H9 (cell line): ENCODE data around the gene SLC39A1. TPM values are rescaled to one million over a fixed set of nuclear protein-coding genes. Genes with fewer than 3 reads are reported as not detected.
A peak's percentile ranks its signal among the peaks of the same experiment; 100 is the strongest.

Experiments used
- DNase-seq: peaks from one replicate; pipeline ENCODE4 v3.0.0-alpha.2; 2017
- H2AFZ ChIP-seq: one replicate; pipeline ENCODE4 v1.6.1; 2013; ENCODE audit warnings: mild to moderate bottlenecking, low read length, control low read depth, moderate library complexity
- H2AK5ac ChIP-seq: 2 replicates; pipeline ENCODE4 v1.6.1; 2013; ENCODE audit warnings: low read length, control low read depth, mixed read lengths; ENCODE audit not compliant: insufficient read length
- H2BK120ac ChIP-seq: one replicate; pipeline ENCODE4 v1.6.1; 2013; ENCODE audit warnings: low read depth, mild to moderate bottlenecking, low read length, control low read depth, inconsistent platforms; ENCODE audit not compliant: poor library complexity, severe bottlenecking
- H2BK12ac ChIP-seq: 2 replicates; pipeline ENCODE4 v1.6.1; 2013; ENCODE audit warnings: low read length, control low read depth, mixed read lengths, low read depth; ENCODE audit not compliant: insufficient read length
- H2BK15ac ChIP-seq: 2 replicates; pipeline ENCODE4 v1.6.1; 2013; ENCODE audit warnings: low read depth, low read length, control low read depth
- H2BK20ac ChIP-seq: one replicate; pipeline ENCODE4 v1.6.1; 2013; ENCODE audit warnings: low read depth, mild to moderate bottlenecking, low read length, control low read depth, inconsistent platforms; ENCODE audit not compliant: poor library complexity, severe bottlenecking
- H2BK5ac ChIP-seq: 2 replicates; pipeline ENCODE4 v1.6.1; 2013; ENCODE audit warnings: low read length, control low read depth, mixed read lengths; ENCODE audit not compliant: insufficient read length
- H3K14ac ChIP-seq: 2 replicates; pipeline ENCODE4 v1.6.1; 2013; ENCODE audit warnings: low read length, control low read depth; ENCODE audit not compliant: insufficient read depth
- H3K18ac ChIP-seq: 2 replicates; pipeline ENCODE4 v1.6.1; 2013; ENCODE audit warnings: low read depth, mild to moderate bottlenecking, mixed read lengths, low read length, control low read depth; ENCODE audit not compliant: insufficient read length
- H3K23ac ChIP-seq: 2 replicates; pipeline ENCODE4 v1.6.1; 2013; ENCODE audit warnings: low read length, control low read depth, mixed read lengths, low read depth; ENCODE audit not compliant: insufficient read length
- H3K23me2 ChIP-seq: 2 replicates; pipeline ENCODE4 v1.6.1; 2013; ENCODE audit warnings: low read depth, mild to moderate bottlenecking, mixed read lengths, low read length, control low read depth; ENCODE audit not compliant: insufficient read length, poor library complexity, severe bottlenecking
- H3K27ac ChIP-seq: 2 replicates; pipeline ENCODE4 v1.5.1; 2013; ENCODE audit warnings: low read length, control low read depth, mixed read lengths, low read depth; ENCODE audit not compliant: insufficient read length
- H3K27me3 ChIP-seq: 2 replicates; pipeline ENCODE4 v1.6.1; 2013; ENCODE audit warnings: low read length, control low read depth, inconsistent platforms; ENCODE audit not compliant: insufficient read depth
- H3K4ac ChIP-seq: 2 replicates; pipeline ENCODE4 v1.6.1; 2013; ENCODE audit warnings: low read depth, mild to moderate bottlenecking, control low read depth, inconsistent platforms, low read length, moderate library complexity
- H3K4me1 ChIP-seq: 2 replicates; pipeline ENCODE4 v1.6.1; 2013; ENCODE audit warnings: low read length, control low read depth, inconsistent platforms; ENCODE audit not compliant: insufficient read depth
- H3K4me2 ChIP-seq: 2 replicates; pipeline ENCODE4 v1.6.1; 2013; ENCODE audit warnings: low read length, control low read depth, mixed read lengths; ENCODE audit not compliant: insufficient read length, insufficient read depth
- H3K56ac ChIP-seq: 2 replicates; pipeline ENCODE4 v1.6.1; 2013; ENCODE audit warnings: low read depth, mild to moderate bottlenecking, mixed read lengths, low read length, control low read depth; ENCODE audit not compliant: insufficient read length
- H3K79me1 ChIP-seq: 2 replicates; pipeline ENCODE4 v1.6.1; 2013; ENCODE audit warnings: low read depth, mild to moderate bottlenecking, moderate library complexity, low read length, control low read depth, inconsistent platforms; ENCODE audit not compliant: insufficient read depth, poor library complexity, severe bottlenecking
- H3K79me2 ChIP-seq: 2 replicates; pipeline ENCODE4 v1.6.1; 2013; ENCODE audit warnings: low read length, control low read depth, inconsistent platforms; ENCODE audit not compliant: insufficient read depth
- H3K9ac ChIP-seq: 2 replicates; pipeline ENCODE4 v1.6.1; 2013; ENCODE audit warnings: low read length, control low read depth, mixed read lengths; ENCODE audit not compliant: insufficient read length; ENCODE audit errors: extremely low read depth
- H3K9me3 ChIP-seq: one replicate; pipeline ENCODE4 v1.6.1; 2013; ENCODE audit warnings: low read depth, low read length, inconsistent platforms; ENCODE audit not compliant: control insufficient read depth
- H3T11ph ChIP-seq: one replicate; pipeline ENCODE4 v1.6.1; 2013; ENCODE audit warnings: mild to moderate bottlenecking, low read length, control low read depth, inconsistent platforms
- H4K20me1 ChIP-seq: one replicate; pipeline ENCODE4 v1.6.1; 2013; ENCODE audit not compliant: control insufficient read depth, insufficient read length, insufficient read depth
- H4K5ac ChIP-seq: 2 replicates; pipeline ENCODE4 v1.6.1; 2013; ENCODE audit warnings: low read depth, mild to moderate bottlenecking, mixed read lengths, low read length, control low read depth; ENCODE audit not compliant: insufficient read length
- H4K8ac ChIP-seq: replicated peaks from 2 replicates; pipeline ENCODE4 v1.6.1; 2013; ENCODE audit warnings: low read length, control low read depth, mixed read lengths, low read depth; ENCODE audit not compliant: insufficient read length
- H4K91ac ChIP-seq: 2 replicates; pipeline ENCODE4 v1.6.1; 2013; ENCODE audit warnings: low read depth, mild to moderate bottlenecking, moderate library complexity, mixed read lengths, low read length, control low read depth; ENCODE audit not compliant: insufficient read length
- H3K27ac Mint-ChIP-seq, 3 experiments: 2 replicates in 2 of 3; 3 replicates in 1 of 3; pipeline ENCODE4 v1.8.0; 2020 to 2021; ENCODE audit warnings: mixed read lengths in 3 of 3, mild to moderate bottlenecking in 1 of 3, moderate library complexity in 1 of 3
- H3K27me3 Mint-ChIP-seq: 2 replicates; pipeline ENCODE4 v1.8.0; 2021; ENCODE audit warnings: low read depth, mild to moderate bottlenecking, moderate library complexity, mixed read lengths
- H3K36me3 Mint-ChIP-seq, 3 experiments: 2 replicates in 2 of 3; 3 replicates in 1 of 3; pipeline ENCODE4 v1.8.0; 2020 to 2021; ENCODE audit warnings: low read depth in 3 of 3, mixed read lengths in 3 of 3; ENCODE audit not compliant: insufficient read depth in 1 of 3
- H3K4me1 Mint-ChIP-seq, 2 experiments: 2 replicates each; pipeline ENCODE4 v1.8.0; 2020; ENCODE audit warnings: mixed read lengths in 2 of 2
- H3K4me3 Mint-ChIP-seq, 2 experiments: 2 replicates in 1 of 2; 3 replicates in 1 of 2; pipeline ENCODE4 v1.8.0; 2020 to 2021; ENCODE audit warnings: mild to moderate bottlenecking in 2 of 2, mixed read lengths in 2 of 2, moderate library complexity in 1 of 2
- H3K9me3 Mint-ChIP-seq, 2 experiments: 2 replicates in 1 of 2; 3 replicates in 1 of 2; pipeline ENCODE4 v1.8.0; 2020; ENCODE audit warnings: mild to moderate bottlenecking in 2 of 2, mixed read lengths in 2 of 2, moderate library complexity in 1 of 2
- CTCF ChIP-seq: fragments of 200-600 bp; sonication (generic); conservative IDR thresholded peaks from 3 replicates; pipeline ENCODE4 v1.8.0; 2021; ENCODE audit warnings: antibody characterized with exemption, mild to moderate bottlenecking
- WGBS: extraction: QIAGEN DNeasy Blood & Tissue Kit; methylation state at CpG from one replicate; pipeline ENCODE4 v1.1.7; 2013; ENCODE audit warnings: missing lambda C conversion rate, low lambda C conversion rate, mixed read lengths; ENCODE audit not compliant: insufficient read length; ENCODE audit errors: extremely low coverage; 5-methylcytosine and 5-hydroxymethylcytosine counted together
- total RNA-seq: library from RNA; stranded (reverse); gene quantifications from 2 replicates; pipeline ENCODE4 v1.2.1, GENCODE V29; 2021

SLC39A1 gene
- total RNA-seq, 1 experiment from 2014 or later, result 161 TPM

- Histone ChIP-seq H4K20me1 (no peaks in the 10 kb centered on the region), H2BK20ac (no peak within 1 kb of the TSS), H3K27me3 (no peaks in the 10 kb centered on the region), H3K9me3 (no peaks in the 10 kb centered on the region), H3T11ph (no peak within 1 kb of the TSS), H3K4me1 (no peaks in the 10 kb centered on the region), H2BK120ac (no peak within 1 kb of the TSS), H3K23ac (no peak within 1 kb of the TSS), H3K4ac (no peak within 1 kb of the TSS), H3K56ac (no peak within 1 kb of the TSS), H3K79me2 (peaks cover 6% of the 10 kb centered on the region; the same call in 1 of the 2 replicates), H3K23me2 (peaks cover 21% of the 10 kb centered on the region), H2AK5ac (no peak within 1 kb of the TSS), H2BK15ac (no peak within 1 kb of the TSS), H3K4me2 (peak within 1 kb of the TSS; percentile 81), H3K9ac (peak within 1 kb of the TSS; percentile 94), H3K79me1 (peaks cover 3% of the 10 kb centered on the region), H4K8ac (no peak within 1 kb of the TSS), H3K27ac (peak within 1 kb of the TSS; percentile 92), H2BK12ac (no peak within 1 kb of the TSS), H2BK5ac (no peak within 1 kb of the TSS), H4K5ac (peak within 1 kb of the TSS; percentile 0), H3K18ac (peak within 1 kb of the TSS; percentile 77), H3K14ac (peak within 1 kb of the TSS; percentile 85; the same call in 1 of the 2 replicates), H4K91ac (no peak within 1 kb of the TSS), H2AFZ (no peak within 1 kb of the TSS)
- Mint-ChIP-seq H3K36me3 (peaks cover 10 to 17% (median 17%) of the 10 kb centered on the region in 3 experiments; a peak in 6 of 7 replicates), H3K4me1 (peaks cover 31 to 44% of the 10 kb centered on the region in 2 experiments), H3K27ac (peak within 1 kb of the TSS; percentile 99 to 100 (median 99)), H3K27me3 (no peaks in the 10 kb centered on the region), H3K9me3 (peaks cover 0 to 4% of the 10 kb centered on the region in 2 experiments; a peak in 2 of 5 replicates), H3K4me3 (peak within 1 kb of the TSS; percentile 87 to 96)
- DNase-seq, result peak; percentile 96
- WGBS, result no CpG with 5 or more reads among the region's 60 CpGs
- peak; percentile 48; the same call in 2 of the 3 replicates for TF ChIP-seq CTCF
These were observed 4.0 kb upstream of the SLC39A1 start, which contains the start of gene CREB3L4 for GRCh38 chr1:153967107-153967999. Gene CREB3L4, plus strand, starts transcription at chr1:153967902. Its CDS starts 624 bp downstream, at chr1:153968526.
